HG03521 (cell line): ENCODE data around the gene OTUB1.

Source experiments
- ATAC-seq: cut with Tn5 transposase; IDR thresholded peaks from one replicate; pipeline ENCODE4 v1.9.1; 2021; ENCODE audit warnings: mild to moderate bottlenecking, moderate library complexity; ENCODE audit not compliant: unreplicated experiment

The OTUB1 gene

DNA sequence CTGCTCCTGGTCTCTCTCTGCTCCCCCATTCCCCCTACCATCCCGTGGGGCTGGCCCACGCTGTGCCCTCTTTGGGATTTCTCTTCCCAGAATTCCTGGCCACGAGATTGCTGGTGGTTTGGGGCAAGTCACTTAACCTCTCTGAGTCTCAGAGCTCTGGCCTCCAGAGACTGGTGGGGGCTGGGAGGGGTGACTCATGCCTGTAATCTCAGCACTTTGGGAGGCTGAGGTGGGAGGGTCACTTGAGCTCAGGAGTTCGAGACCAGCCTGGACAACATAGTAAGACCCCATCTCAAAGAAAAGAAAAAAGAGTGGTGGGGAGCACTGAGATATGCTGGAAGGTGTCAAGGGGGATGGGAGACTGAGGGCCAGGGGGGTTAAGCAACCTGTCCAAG is 18.3 kb downstream of the OTUB1 start:
- no peak for ATAC-seq

- ATAC-seq = no peak
Observed at GRCh38 chr11:64005691-64006090, 19.5 kb downstream of the OTUB1 start.

- ATAC-seq = no peak
Observed at GRCh38 chr11:64006398-64006797, 20.2 kb downstream of the OTUB1 start.

DNA sequence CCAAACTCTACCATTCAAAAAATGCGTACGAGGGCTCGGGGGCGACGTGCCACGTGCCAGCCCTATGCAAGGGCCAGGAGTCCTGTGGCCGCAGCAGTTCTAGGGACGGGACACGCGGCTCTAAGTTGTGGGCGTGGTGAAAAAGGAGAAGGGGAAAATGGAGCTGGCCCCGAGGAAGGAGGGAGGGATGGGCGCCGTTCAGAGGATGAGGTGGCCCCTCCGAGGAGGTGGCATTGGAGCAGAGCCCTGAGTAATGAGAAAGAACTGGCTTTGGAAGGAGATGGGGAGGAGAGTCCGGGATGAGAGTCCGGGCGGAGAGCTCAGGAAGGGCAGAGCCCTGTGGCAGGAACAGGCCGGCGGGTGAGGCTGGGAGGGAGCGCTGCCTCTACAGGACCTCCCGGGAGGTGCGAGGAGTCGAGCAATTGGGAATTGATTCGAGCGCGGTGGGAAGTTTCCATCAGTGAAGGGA is 21.0 kb downstream of the OTUB1 start:
- ATAC-seq = no peak

DNA sequence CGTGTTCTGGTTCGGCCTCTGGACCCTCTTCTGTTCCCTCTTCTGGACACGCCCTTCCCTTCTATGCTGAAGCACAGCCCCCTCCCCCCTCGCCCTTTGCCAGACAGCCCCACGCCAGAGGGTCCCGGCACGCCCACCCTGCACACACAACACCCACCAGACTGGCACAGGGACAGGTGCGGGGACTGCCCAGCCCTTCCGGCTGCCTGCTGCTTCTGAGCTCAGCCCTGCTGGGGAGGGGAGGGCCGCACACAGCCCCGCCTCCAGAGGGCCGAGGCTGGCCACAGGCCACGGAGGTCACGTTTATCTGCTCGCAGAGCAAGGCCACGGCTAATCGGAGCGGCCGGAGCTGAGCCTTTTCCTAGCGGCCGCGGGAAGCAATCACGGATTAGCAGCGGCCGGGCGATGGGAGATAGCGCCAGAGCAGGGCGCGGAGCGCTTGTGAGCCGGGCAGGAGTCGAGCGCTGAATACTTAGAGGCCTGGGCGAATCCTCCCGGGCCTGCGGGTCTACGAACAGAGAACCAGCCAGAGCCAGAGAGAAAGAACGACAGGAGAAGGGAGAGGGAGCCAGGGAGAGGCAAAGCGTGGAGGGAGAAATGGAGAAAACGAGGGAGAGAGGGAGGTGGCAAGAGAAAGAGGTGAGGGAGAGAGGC is 21.5 kb downstream of the OTUB1 start:
- no peak for ATAC-seq

- ATAC-seq = no peak
Observed at GRCh38 chr11:64008283-64008913, 22.2 kb downstream of the OTUB1 start.

DNA sequence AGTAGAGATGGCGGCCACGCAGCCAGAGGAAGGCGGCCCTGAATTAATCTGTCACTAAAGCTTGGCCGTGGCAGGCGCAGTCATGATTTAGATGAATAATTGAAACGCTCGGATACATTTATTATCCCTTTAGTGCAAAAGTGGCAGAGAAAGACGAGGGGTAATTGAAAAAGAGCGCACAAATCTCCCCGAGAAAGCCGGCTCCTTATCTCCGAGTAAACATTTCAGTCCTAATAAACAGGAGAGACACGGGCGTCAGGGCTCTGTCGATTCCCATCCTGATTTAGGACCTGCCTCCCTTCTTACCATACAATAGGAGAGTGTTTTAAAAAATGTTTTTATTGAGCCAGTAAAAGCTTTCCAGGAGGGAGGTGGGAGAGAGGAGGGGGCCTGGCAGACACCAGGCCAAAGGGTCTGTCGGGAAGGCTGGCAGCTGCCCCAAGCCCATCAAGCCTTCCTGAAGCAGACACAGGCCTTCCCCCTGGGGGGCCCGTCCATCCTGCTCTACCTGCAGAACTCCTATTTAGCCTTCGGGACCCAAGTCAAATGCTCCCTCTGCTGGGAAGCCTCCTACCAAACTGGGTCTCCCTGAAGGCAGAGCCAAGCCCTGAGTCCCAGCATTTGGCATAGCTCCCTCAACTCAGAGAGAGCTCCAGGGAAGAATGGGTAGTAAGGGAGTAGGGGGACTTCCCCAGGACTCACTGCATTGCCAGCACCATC is 22.8 kb downstream of the OTUB1 start:
- ATAC-seq = no peak

DNA sequence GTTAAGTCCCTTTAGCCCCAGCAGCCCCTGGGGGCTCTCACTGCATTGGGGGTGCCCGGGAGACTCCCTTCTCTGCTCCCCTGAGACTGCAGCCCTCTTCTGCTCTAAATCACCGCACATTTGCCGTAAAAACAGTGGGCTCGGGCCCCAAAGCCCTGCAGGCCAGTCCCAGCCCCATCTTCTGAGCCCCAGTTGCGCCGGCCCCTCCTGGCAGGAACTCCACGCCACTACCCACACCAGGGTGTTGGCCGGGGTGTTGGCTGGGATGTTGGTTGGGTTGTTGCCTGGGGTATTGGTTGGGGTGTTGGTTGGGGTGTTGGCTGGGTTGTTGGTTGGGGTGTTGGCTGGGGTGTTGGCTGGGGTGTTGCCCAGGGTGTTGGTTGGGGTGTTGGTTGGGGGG is 23.5 kb downstream of the OTUB1 start:
- no peak for ATAC-seq

DNA sequence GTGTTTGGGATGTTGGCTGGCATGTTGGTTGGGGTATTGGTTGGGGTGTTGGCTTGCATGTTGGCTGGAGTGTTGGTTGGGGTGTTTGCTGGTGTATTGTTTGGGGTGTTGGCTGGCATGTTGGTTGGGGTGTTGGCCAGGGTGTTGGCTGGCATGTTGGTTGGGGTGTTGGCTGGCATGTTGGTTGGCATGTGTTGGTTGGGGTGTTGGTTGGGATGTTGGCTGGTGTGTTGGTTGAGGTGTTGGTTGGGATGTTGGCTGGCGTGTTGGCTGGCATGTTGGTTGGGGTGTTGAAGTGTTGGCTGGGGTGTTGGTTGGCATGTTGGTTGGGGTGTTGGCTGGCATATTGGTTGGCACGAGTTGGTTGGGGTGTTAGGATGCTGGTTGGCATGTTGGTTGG is 24.5 kb downstream of the OTUB1 start:
- ATAC-seq = no peak

DNA sequence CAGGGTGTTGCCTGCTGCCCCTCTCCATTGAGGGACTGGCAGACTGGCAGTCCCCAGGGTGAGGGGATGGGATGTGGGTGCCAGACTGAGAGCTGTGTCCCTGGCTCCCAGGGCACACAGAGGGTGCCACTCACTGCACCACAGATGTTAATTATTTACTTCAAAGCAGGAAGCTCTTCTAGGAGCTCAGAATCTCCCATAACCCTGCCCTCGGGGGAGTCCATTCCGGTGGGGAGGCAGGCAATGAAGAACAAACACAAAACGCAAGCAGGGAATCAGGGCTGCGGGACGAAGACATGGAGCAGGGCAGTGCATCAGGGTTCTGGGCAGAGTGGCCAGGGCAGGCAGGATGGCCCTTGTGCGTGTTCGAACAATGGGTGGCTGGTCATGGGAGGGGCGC is 25.1 kb downstream of the OTUB1 start:
- ATAC-seq = no peak

GRCh38 chr11:64013141-64013896 is 27.1 kb downstream of the OTUB1 start:
- no peak for ATAC-seq

DNA sequence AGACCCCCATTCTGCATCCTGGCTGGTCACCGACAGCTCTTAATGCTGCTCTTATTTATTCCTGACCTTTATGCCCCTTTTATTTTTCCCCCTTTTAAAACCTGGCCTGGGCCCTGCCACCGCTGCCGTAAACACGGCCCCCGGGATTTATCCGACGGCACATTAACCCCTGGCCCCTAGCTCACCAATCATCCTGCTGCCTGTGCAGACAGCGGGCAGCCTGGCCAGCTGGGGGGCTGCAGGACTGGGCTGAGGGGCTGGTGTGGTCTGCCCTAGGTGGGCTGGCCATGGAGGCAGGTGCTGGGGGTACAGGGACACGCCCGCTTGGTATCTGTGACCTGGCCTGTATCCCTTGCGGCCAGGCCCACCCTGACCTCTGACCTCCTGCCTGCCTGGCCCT is 28.1 kb downstream of the OTUB1 start:
- no peak for ATAC-seq

DNA sequence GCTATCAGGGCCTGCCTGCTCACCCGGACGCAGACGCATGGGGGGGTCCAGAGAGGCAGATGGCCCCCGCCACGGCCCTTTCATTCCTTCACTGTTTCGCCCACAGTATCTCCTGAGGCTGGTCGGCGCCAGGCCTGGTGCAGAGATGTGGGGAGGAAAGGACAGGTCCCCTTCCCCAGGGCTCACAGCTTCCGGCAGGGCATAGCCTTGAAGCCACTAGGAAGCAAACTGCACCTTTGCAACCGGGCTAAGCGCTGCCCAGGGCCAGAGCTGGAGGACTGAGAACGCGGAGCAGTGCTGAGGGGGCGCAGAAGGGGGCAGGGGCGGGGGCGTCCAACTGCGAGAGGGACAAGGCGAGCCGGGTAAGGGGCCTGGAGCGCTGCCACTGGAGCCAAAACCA is 29.3 kb downstream of the OTUB1 start:
- ATAC-seq = no peak

DNA sequence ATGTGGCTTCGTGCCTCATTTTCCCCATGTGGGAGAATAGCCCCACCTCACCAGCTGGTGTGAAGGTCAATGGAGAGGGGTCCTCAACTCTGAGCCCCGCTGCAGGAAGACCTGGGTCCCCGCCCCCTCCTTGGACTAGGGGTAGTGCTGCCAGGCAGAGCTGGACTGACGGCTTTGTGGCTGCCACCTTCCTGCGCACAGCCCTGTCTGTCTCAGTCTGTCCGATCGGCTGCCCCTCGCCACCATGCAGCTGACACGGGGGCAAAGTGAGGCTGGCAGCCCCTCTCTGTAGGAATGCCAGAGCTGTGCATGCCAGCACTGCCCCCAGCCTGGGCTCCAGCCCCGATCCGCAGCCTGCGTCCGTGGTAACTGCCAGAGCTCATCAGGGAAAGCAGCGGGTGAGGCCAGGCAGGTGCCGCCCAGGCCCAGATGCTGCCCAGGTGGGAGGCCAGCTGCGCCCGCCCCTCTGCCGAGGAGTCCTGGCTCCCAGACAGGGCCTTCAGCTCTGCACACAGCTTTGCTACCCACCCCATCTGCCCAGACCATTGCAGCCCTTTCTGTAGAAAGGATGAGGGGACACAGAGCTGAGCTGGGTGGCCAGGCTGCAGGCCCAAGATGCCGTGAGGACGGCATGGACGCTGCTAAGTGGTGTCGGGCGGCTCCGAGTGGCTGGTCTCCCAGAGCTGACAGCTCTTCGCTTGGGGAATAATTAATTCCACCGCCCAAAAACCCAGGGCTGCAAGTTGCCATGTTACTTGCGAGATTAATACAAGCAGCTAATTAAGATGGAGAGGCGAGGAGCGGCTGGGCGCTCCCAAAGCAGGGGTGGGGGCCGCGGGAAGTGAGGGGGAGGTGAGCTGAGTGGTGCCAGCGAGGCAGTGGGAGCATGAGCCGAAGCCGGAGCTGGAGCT is 30.0 kb downstream of the OTUB1 start:
- ATAC-seq = no peak

DNA sequence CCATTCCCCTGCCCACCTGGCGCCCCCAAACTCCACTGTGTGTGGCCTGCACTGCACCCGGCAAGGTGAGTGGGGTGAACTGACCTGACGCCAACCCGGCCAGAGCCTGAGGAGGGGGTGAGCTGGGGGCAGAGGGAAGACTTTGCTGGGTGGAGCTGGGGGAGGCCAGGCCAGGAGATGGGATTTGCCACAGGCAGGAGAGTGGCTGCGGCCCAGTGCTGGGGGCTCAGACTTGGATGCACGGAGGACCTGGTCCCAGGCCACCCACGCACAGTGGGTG is 31.6 kb downstream of the OTUB1 start:
- ATAC-seq = no peak

DNA sequence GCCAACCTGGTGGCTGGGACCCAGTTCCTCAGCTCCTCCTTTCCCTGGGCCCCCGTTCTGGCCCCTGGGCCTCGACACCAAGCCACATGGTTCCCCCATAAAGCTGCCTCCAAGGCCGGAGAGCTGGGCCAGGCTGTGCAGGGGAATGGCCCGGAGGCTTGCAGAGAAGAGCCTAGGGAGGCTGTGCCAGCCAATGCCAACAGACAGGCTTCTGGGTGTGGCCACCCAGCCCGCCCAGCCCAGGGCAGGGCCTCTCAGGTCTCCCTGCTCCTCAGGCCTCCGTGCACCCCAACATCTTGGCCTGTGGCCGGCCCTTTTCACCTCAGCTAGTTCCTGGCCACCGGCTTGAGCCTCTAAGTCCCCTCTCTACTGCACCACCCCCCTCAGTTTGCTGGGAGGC is 32.1 kb downstream of the OTUB1 start:
- ATAC-seq = no peak

DNA sequence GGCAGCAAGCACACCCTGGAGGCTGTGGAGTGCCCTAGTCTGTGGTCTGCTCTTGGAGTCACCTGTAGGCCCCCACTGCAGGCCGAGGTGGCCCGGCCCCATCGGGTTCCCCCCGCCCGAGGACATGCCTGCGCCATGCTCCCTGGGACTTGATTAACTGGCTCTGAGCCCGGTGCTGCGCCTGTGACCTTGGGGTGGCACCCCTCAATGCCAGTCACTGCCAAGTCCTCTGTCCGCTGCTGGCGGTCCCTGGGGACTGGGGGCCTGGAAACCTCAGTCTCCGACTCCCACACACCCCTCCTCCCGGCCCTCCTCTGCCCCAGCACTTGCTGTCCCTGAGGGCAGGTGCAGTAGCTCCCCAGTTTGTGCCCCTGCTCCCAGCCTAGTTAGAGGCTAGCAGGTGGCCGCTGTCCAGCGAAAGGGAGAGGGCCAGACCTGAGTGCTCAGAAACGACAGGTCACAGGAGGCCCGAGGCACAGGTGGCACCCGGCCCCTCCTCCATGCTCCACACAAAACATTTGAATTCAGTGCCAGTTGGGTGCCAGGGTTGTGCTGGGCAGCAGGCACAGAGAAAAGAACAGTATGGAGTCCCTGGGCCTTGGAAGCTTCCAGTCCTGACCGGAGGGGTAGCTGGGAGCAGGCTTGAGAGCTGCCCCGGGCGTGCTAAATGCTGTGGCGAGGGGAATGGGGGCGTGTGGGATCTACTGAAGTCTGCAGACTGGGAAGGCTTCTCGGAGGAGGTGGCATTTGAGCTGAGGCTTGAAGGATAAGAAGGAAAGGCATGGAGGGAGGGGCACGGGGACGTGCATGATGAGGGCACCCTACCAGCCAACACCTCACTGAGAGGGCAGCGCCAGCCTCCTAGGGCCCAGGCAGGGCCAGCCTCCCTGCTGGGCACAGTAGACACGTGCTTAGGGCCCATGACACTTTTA is 33.1 kb downstream of the OTUB1 start:
- ATAC-seq = no peak

DNA sequence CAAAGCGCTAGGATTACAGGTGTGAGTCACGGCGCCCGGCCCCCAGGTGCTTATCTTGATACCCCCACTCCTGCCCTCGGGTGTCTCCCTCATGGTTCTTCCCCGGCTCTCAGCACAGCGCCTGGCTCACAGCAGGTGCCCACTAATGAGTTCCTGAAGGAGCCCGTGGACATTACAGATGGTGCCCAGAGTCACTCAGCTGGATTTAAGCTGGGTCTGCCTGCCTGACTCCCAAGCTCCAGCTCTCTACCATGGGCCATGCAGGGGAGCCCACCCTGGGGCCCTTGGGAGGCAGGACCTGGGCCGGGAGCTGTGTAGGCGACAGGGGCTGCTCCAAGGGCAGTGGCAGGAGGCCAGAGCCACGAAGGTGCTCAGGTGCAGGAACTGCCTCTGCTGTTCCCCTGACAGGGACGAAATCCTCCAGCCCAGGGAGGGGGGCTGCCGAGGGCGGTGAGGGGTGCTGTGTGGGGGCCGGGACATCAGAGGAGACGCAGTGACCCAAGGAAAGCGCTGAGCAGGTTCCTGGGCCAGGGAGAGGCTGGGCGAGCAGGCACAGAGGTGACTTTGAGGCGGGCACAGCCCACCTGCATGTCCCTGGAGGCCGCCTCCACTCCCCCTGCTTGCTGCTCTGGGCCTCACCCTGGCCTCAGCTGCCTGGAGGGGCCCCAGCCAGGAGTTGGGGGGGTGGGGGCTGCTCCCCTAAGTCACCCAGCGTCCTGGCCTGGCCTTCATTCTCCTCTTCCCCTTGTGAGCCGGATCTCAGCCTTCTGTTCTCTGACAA is 34.9 kb downstream of the OTUB1 start:
- ATAC-seq = no peak

- ATAC-seq = no peak
Observed at GRCh38 chr11:64021757-64022093, 35.5 kb downstream of the OTUB1 start.
